Common myeloid progenitor, CD34-positive (primary cell): ENCODE measurements around the gene POMP. TPM values are rescaled to one million over a fixed set of nuclear protein-coding genes. Genes with fewer than 3 reads are reported as not detected.

Source experiments
- CTCF ChIA-PET: fragments of 350-600 bp; sonication (Branson Sonifier 250); formaldehyde crosslinking; loops from one replicate; lab custom pipeline; 2021; ENCODE audit warnings: antibody characterized with exemption; lab: Charles Lee
- POLR2A ChIA-PET: fragments of 350-600 bp; sonication (Branson Sonifier 250); formaldehyde crosslinking; loops from one replicate; lab custom pipeline; 2021; ENCODE audit warnings: antibody characterized with exemption; lab: Charles Lee
- DNase-seq, 3 donors: peaks; one replicate each; pipeline versions ENCODE4 v3.0.0 to v3.0.0-alpha.2; 2013
- H3K27ac ChIP-seq, 2 experiments: 1 replicate in 1 of 2; 2 replicates in 1 of 2; pipeline ENCODE4 v1.7.0; 2013; ENCODE audit warnings: inconsistent platforms in 2 of 2, low read length in 2 of 2, mild to moderate bottlenecking in 2 of 2, low read depth in 1 of 2, moderate library complexity in 1 of 2; ENCODE audit not compliant: severe bottlenecking in 2 of 2, insufficient read depth in 1 of 2, poor library complexity in 1 of 2
- H3K27me3 ChIP-seq, 5 experiments: replicated peaks in 2 of 5; 1 replicate in 3 of 5; 2 replicates in 2 of 5; pipeline versions ENCODE4 v1.6.1 to v1.7.0; 2013; ENCODE audit warnings: low read length in 4 of 5, mild to moderate bottlenecking in 2 of 5, moderate library complexity in 2 of 5, inconsistent platforms in 1 of 5; ENCODE audit not compliant: insufficient read depth in 5 of 5, control insufficient read depth in 4 of 5
- H3K36me3 ChIP-seq, 4 experiments: 1 replicate in 2 of 4; 2 replicates in 2 of 4; pipeline versions ENCODE4 v1.6.1 to v1.7.0; 2013; ENCODE audit warnings: low read length in 3 of 4, control low read depth in 1 of 4, mild to moderate bottlenecking in 1 of 4; ENCODE audit not compliant: control insufficient read depth in 4 of 4, insufficient read depth in 4 of 4
- H3K4me1 ChIP-seq, 4 experiments: 1 replicate in 3 of 4; 2 replicates in 1 of 4; pipeline versions ENCODE4 v1.6.1 to v1.7.1; 2013; ENCODE audit warnings: low read length in 3 of 4, mild to moderate bottlenecking in 3 of 4, control low read depth in 1 of 4, inconsistent platforms in 1 of 4, moderate library complexity in 1 of 4; ENCODE audit not compliant: control insufficient read depth in 4 of 4, insufficient read depth in 4 of 4; ENCODE audit errors: control extremely low read depth in 1 of 4
- H3K4me3 ChIP-seq, 7 experiments: 1 replicate in 4 of 7; 2 replicates in 3 of 7; pipeline versions ENCODE4 v1.5.1 to v1.7.0; 2013; ENCODE audit warnings: mild to moderate bottlenecking in 7 of 7, low read length in 6 of 7, moderate library complexity in 6 of 7, inconsistent platforms in 2 of 7, low read depth in 2 of 7, control low read depth in 1 of 7; ENCODE audit not compliant: insufficient read depth in 4 of 7, control insufficient read depth in 1 of 7; ENCODE audit errors: extremely low read depth in 1 of 7
- H3K9me3 ChIP-seq, 5 experiments: 1 replicate in 4 of 5; 2 replicates in 1 of 5; pipeline versions ENCODE4 v1.6.1 to v1.7.1; 2013; ENCODE audit warnings: low read length in 4 of 5, mild to moderate bottlenecking in 2 of 5, inconsistent platforms in 1 of 5, low read depth in 1 of 5, moderate library complexity in 1 of 5; ENCODE audit not compliant: control insufficient read depth in 4 of 5, insufficient read depth in 2 of 5; ENCODE audit errors: control extremely low read depth in 1 of 5
- WGBS: methylation state at CpG from one replicate; pipeline ENCODE4 v1.1.5; 2013; ENCODE audit not compliant: insufficient coverage; 5-methylcytosine and 5-hydroxymethylcytosine counted together
- polyA plus RNA-seq: library from polyadenylated mRNA; unstranded; fragments of 120-200 nt; gene quantifications from one replicate; pipeline ENCODE4 v1.2.1, GENCODE V29; 2013

POMP gene, protein sequence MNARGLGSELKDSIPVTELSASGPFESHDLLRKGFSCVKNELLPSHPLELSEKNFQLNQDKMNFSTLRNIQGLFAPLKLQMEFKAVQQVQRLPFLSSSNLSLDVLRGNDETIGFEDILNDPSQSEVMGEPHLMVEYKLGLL
- 52.8 TPM for polyA plus RNA-seq

DNA sequence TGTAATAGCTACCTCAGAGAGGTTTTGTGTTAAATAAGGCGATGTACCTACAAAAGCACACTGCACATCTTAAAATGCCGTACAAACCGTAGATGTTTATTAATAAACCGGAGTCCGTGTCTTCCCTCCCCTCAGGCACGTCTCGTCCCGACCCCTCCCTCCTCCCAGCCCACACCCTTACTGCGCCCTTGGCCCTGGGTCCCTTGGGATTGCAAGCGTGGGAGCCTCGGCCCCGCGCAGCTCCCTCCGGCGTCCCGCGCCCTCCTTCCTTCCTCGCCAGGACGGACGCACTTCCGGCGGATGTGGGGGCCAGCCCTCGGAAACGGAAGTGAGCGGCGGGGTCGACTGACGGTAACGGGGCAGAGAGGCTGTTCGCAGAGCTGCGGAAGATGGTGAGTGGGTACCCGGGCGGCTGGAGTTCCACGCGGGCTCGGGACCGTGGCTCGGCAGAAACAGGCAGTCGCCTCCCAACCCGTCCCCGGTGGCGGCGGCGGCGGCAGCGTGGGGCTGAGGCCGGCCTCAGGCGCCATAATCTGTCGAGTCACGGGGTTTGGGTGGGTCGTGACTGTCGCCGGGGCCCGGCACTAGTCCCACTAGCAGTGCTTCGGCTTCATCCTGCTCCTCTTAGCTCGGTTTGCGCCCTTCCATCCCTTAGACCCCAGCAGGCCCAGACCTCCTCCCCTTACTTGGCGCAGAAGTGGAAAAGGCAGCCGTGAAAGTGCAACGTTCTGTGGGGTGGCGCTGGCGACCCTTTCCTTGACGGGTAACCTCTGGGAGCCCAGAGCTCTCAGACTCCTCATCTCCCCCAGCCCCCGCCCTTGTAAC is at the start of gene POMP:
Gene POMP (plus strand): TSS at position 335 of the 825 bp plus-strand sequence. CDS start 55 bp downstream, at position 390.
- 0% methylated on average over 55 of the region's 64 CpGs for WGBS
- H3K9me3 ChIP-seq = no peaks in the 10 kb centered on the region
- peak within 1 kb of the TSS; percentile 81 to 93 (median 90) for H3K4me3 ChIP-seq
- CTCF ChIA-PET = interaction anchor here (0.8 to 1.8 kb wide), 5 partner anchors 12 to 336 kb away, joined by 3 to 5 read pairs (median 3); partner anchors contain the start of gene SLC46A3
- no peaks in the 10 kb centered on the region for H3K27me3 ChIP-seq
- DNase-seq = peak; percentile 88 to 92 (median 91)
- POLR2A ChIA-PET = no interaction called here
- peaks cover 8 to 27% (median 18%) of the 10 kb centered on the region in 4 experiments for H3K4me1 ChIP-seq
- H3K36me3 ChIP-seq = peaks cover 2 to 22% (median 8%) of the 10 kb centered on the region in 4 experiments
- H3K27ac ChIP-seq = peak within 1 kb of the TSS; percentile 87 to 92

DNA sequence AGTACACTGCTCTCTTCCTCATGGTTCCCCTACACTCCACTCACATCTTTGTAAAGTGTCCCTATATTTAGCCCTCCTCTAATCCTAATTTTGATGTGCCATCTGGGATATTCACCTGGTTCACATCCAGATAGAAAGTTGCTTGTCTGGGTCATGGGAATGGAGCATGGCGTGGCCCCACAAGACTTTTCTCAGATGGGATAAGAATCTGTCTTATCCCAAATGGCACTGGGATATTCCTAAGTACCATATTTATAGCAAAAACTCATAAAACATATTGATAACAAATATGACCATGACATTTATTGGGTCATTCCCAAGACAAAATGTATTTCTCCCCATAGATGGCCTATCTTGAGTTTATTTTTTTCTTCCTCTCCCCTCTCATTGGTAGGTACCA is 49.5 kb upstream of the POMP start:
- H3K27ac ChIP-seq = no peak overlapping the region
- whole genome bisulfite sequencing = no CpG with 5 or more reads among the region's 1 CpG
- CTCF ChIA-PET = no interaction called here

DNA sequence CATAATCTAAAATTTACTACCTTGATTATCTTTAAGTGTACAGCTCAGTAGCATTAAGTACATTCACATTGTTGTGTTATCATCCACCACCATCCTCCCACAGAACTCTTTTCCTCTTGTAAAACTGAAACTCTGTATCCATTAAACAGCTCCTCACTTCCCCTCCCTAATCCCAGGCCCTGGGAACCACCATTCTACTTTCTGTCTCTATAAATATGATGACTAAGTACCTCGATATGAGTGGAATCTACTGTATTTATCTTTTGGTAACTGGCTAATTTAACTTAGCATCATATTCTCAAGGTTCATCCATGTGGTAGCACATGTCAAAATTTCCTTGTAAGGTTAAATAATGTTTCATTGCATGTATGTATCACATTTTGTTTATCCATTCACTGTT is 49.0 kb upstream of the POMP start:
- no peak overlapping the region for H3K27ac ChIP-seq
- no peaks in the 10 kb centered on the region for H3K27me3 ChIP-seq
- H3K36me3 ChIP-seq = no peaks in the 10 kb centered on the region
- no peak overlapping the region for H3K4me3 ChIP-seq
- ChIA-PET POLR2A (no interaction called here), CTCF (interaction anchor here (0.8 kb wide), 1 partner anchor 26 kb away, joined by 4 read pairs; no protein-coding TSS in a partner anchor)
- no peak for DNase-seq
- peaks cover 0 to 17% (median 7%) of the 10 kb centered on the region in 4 experiments for H3K4me1 ChIP-seq
- WGBS = no CpG with 5 or more reads among the region's 1 CpG
- H3K9me3 ChIP-seq = no peaks in the 10 kb centered on the region

More for the DNA sequence above, 49.5 kb upstream of the POMP start:
- no peak for DNase-seq
- Histone ChIP-seq H3K4me1 (peaks cover 0 to 17% (median 7%) of the 10 kb centered on the region in 4 experiments), H3K27me3 (no peaks in the 10 kb centered on the region), H3K4me3 (no peak overlapping the region), H3K36me3 (no peaks in the 10 kb centered on the region), H3K9me3 (no peaks in the 10 kb centered on the region)
- POLR2A ChIA-PET = no interaction called here

DNA sequence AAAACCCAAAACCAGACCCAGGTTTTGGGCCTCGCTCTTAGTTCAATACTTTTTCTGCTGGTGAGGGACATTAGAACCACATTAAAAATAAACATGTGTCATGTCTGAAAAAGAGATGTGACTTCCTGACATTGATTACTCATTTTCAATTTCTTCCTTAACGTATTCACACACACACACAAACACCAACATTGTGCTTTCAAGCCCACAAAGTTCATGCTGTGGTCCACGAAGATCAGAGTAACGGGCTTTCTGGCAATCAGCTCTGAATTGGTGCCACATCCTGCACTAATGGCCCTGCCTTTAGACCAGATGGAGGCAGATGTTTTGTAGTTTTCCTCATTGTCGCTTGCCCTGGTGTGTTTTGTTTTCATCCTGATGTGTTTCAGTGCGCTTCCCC is 47.9 kb upstream of the POMP start:
- no peak overlapping the region for H3K4me3 ChIP-seq
- DNase-seq = peak in 1 of 3 donors; percentile 32
- H3K9me3 ChIP-seq = no peaks in the 10 kb centered on the region
- POLR2A ChIA-PET = no interaction called here
- H3K27me3 ChIP-seq = no peaks in the 10 kb centered on the region
- no peak overlapping the region for H3K27ac ChIP-seq
- 98% methylated on average over 5 of the region's 6 CpGs for WGBS
- peaks cover 0 to 17% (median 7%) of the 10 kb centered on the region in 4 experiments for H3K4me1 ChIP-seq
- CTCF ChIA-PET = interaction anchor here (1.3 kb wide), 1 partner anchor 43 kb away, joined by 3 read pairs; no protein-coding TSS in a partner anchor
- H3K36me3 ChIP-seq = no peaks in the 10 kb centered on the region

DNA sequence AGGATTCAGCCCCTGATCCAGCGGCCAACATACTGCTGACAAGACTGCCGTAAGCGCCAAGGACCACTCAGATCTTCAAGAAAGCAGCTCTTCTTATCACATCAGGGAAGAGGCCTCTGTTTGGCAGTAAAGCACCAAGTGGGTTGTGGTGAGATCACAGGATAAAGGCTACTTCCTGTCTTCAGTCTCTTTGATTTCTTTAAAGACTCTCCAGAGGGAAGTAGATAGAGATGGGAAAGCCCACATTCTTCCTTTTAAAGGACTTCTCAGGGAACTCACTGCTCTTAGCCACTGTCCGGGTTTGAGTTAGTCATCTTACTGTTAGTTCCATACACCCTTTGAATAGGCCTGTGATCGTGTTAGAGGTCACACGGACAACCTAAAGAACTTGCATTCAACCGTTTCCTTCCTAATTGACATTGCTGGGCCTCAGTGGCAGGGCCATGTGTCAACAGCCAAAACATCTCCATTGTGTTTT is 47.2 kb upstream of the POMP start:
- ChIA-PET POLR2A (no interaction called here), CTCF (interaction anchor here (1.3 kb wide), 1 partner anchor 43 kb away, joined by 3 read pairs; no protein-coding TSS in a partner anchor)
- Histone ChIP-seq H3K9me3 (no peaks in the 10 kb centered on the region), H3K36me3 (no peaks in the 10 kb centered on the region), H3K4me3 (no peak overlapping the region), H3K4me1 (peaks cover 0 to 17% (median 7%) of the 10 kb centered on the region in 4 experiments), H3K27me3 (no peaks in the 10 kb centered on the region), H3K27ac (no peak overlapping the region)
- peak; percentile 28 to 61 (median 49) for DNase-seq
- 61% methylated on average over 4 of the region's 7 CpGs for WGBS

DNA sequence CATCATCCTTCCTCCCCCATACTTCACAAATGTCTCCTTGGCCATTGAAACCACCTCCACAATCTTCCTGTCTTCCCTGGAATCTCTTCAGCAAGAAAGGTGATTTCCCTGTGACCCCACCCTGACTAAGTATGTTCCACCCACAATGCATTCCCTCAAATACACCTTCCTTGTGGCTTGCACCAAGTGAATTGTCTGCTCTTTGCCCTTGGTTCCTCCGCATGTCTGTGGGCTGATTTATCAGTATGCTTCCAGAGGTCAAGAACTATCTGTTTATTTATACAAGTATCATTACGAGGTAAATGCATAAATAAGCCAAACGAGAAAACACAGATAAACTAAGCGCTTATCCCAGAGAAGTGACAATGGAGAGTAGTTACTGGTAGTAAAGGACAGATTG is 45.4 kb upstream of the POMP start:
- POLR2A ChIA-PET = no interaction called here
- no CpG with 5 or more reads among the region's 4 CpGs for WGBS

More for the DNA sequence above, 45.4 kb upstream of the POMP start:
- CTCF ChIA-PET = no interaction called here
- no peak overlapping the region for H3K27ac ChIP-seq
- H3K4me3 ChIP-seq = no peak overlapping the region
- DNase-seq = no peak
- H3K36me3 ChIP-seq = no peaks in the 10 kb centered on the region
- H3K4me1 ChIP-seq = peaks cover 0 to 17% (median 7%) of the 10 kb centered on the region in 4 experiments
- no peaks in the 10 kb centered on the region for H3K27me3 ChIP-seq
- H3K9me3 ChIP-seq = no peaks in the 10 kb centered on the region
